ENCODE data around the gene FBP2. TPM values are rescaled to one million over a fixed set of nuclear protein-coding genes. Genes with fewer than 3 reads are reported as not detected.

The FBP2 gene
- total and polyA plus RNA-seq, 2 experiments from 2014 or later, result not detected

- no peaks in the 10 kb centered on the region for H3K9me2 ChIP-seq (ENCODE audit: insufficient read depth)
- Mint-ChIP-seq H3K4me3 (no peak overlapping the region), H3K9me3 (no peaks in the 10 kb centered on the region), H3K36me3 (ENCODE audit: low read depth) (no peaks in the 10 kb centered on the region; the same call in 2 of the 3 replicates), H3K27ac (no peak overlapping the region), H3K27me3 (ENCODE audit: insufficient read depth, low read depth, poor library complexity) (peaks cover 13% of the 10 kb centered on the region), H3K4me1 (peaks cover 6% of the 10 kb centered on the region; the same call in 2 of the 3 replicates)
- H3K79me2 ChIP-seq (replicated peaks; ENCODE audit: insufficient read depth), result no peaks in the 10 kb centered on the region
- no peak overlapping the region for H3K27ac ChIP-seq (ENCODE audit: low read depth)
- DNase-seq (ENCODE audit: low spot score), result no peak
- ATAC-seq, result no peak
- H2AFZ ChIP-seq, result no peak overlapping the region
- TF ChIP-seq JUNB (IDR thresholded peaks at IDR 0.05; ENCODE audit: unreplicated experiment), result no peak
- TF ChIP-seq, protein P1, sequence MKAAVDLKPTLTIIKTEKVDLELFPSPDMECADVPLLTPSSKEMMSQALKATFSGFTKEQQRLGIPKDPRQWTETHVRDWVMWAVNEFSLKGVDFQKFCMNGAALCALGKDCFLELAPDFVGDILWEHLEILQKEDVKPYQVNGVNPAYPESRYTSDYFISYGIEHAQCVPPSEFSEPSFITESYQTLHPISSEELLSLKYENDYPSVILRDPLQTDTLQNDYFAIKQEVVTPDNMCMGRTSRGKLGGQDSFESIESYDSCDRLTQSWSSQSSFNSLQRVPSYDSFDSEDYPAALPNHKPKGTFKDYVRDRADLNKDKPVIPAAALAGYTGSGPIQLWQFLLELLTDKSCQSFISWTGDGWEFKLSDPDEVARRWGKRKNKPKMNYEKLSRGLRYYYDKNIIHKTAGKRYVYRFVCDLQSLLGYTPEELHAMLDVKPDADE (IDR thresholded peaks at IDR 0.05), result no peak
- no peak for TF ChIP-seq ZNF114 (CRISPR knock-in tag; IDR thresholded peaks at IDR 0.05)
- TF ChIP-seq CREB1 (CRISPR knock-in tag; IDR thresholded peaks at IDR 0.05; ENCODE audit: low read depth), result no peak
- TF ChIP-seq NANOG (IDR thresholded peaks at IDR 0.05; ENCODE audit: borderline replicate concordance), result no peak
- TF ChIP-seq ZNF462 (CRISPR knock-in tag; IDR thresholded peaks at IDR 0.05), result no peak
- TF ChIP-seq ZNF331 (CRISPR knock-in tag; IDR thresholded peaks at IDR 0.05; ENCODE audit: low read depth), result no peak
- TF ChIP-seq STAT1 (IDR thresholded peaks at IDR 0.05; ENCODE audit: unreplicated experiment), result no peak
- TF ChIP-seq EZH2phosphoT487 (IDR thresholded peaks at IDR 0.05; ENCODE audit: unreplicated experiment), result no peak
- TF ChIP-seq, protein P2, sequence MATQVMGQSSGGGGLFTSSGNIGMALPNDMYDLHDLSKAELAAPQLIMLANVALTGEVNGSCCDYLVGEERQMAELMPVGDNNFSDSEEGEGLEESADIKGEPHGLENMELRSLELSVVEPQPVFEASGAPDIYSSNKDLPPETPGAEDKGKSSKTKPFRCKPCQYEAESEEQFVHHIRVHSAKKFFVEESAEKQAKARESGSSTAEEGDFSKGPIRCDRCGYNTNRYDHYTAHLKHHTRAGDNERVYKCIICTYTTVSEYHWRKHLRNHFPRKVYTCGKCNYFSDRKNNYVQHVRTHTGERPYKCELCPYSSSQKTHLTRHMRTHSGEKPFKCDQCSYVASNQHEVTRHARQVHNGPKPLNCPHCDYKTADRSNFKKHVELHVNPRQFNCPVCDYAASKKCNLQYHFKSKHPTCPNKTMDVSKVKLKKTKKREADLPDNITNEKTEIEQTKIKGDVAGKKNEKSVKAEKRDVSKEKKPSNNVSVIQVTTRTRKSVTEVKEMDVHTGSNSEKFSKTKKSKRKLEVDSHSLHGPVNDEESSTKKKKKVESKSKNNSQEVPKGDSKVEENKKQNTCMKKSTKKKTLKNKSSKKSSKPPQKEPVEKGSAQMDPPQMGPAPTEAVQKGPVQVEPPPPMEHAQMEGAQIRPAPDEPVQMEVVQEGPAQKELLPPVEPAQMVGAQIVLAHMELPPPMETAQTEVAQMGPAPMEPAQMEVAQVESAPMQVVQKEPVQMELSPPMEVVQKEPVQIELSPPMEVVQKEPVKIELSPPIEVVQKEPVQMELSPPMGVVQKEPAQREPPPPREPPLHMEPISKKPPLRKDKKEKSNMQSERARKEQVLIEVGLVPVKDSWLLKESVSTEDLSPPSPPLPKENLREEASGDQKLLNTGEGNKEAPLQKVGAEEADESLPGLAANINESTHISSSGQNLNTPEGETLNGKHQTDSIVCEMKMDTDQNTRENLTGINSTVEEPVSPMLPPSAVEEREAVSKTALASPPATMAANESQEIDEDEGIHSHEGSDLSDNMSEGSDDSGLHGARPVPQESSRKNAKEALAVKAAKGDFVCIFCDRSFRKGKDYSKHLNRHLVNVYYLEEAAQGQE (IDR thresholded peaks at IDR 0.05; ENCODE audit: unreplicated experiment), result no peak
- TF ChIP-seq EZH2 (IDR thresholded peaks at IDR 0.05; ENCODE audit: low read depth, unreplicated experiment), result no peak
- TF ChIP-seq CTCF (conservative IDR thresholded peaks at IDR 0.05; ENCODE audit: low read depth in 2 of 2), result no peak
- no peak for TF ChIP-seq POLR2AphosphoS5 (IDR thresholded peaks at IDR 0.05; ENCODE audit: low read depth)
- H3K4me2 ChIP-seq, result no peak overlapping the region
- H4K20me1 ChIP-seq (replicated peaks; ENCODE audit: insufficient read depth), result no peaks in the 10 kb centered on the region
- H3K27me3 ChIP-seq (ENCODE audit: insufficient read depth), result no peaks in the 10 kb centered on the region
- H3K4me1 ChIP-seq (ENCODE audit: insufficient read depth), result no peaks in the 10 kb centered on the region
- no peaks in the 10 kb centered on the region for H3K36me3 ChIP-seq (ENCODE audit: insufficient read depth)
- no peaks in the 10 kb centered on the region for H3F3A ChIP-seq (replicated peaks; ENCODE audit: low read depth)
- no peak overlapping the region for H3K4me3 ChIP-seq
These were observed 31.0 kb upstream of the FBP2 start for GRCh38 chr9:94624629-94625028.
